LHCN-M2 (cell line): Measurements from ENCODE around the gene FLT3. TPM values are rescaled to one million over a fixed set of nuclear protein-coding genes. Genes with fewer than 3 reads are reported as not detected.

Experiments
- DNase-seq: peaks from one replicate; pipeline ENCODE4 v3.0.0-alpha.2; 2012; ENCODE audit warnings: low read depth
- total RNA-seq: library from RNA; depleted of rRNA; stranded (reverse); fragments of >200 nt; gene quantifications from 2 replicates; pipeline ENCODE4 v1.2.3, GENCODE V29; 2014

FLT3 gene
- total RNA-seq, 1 experiment from 2014 or later, result not detected

DNA sequence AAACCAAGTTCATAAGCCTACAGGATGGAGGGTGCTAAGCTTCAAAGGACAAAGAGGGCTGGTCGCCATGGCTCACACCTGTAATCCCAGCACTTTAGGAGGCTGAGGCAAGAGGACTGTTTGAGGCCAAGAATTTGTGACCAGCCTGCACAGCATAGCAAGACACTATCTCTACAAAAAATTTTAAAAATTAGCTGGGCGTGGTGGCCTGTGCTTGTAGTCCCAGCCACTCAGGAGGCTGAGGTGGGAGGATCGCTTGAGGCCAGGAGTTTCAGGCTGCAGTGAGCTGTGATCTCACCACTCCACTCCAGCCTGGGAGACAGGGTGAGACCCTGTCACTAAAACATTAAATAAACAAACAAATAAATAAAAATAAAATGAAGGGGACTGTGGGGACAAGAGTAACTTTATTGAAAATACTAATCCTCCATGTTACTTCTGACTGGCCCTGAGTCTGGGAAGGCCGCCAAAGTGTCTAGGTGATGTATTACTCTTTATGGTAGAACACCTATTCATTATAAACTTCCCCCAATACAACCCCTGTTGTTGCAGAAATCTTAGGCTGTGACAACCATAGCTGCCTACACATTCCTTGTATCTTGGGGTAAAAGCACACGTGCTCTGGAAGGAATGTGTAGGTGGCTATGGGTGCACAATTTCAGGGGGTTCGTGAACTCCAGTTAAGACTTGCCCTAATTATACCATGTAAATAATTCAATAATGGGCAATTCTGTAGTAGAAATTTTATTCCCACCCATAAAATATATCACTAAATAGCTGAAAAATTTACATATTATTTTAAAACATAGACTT, 97.3 kb downstream of the FLT3 start:
- DNase-seq, result no peak

DNA sequence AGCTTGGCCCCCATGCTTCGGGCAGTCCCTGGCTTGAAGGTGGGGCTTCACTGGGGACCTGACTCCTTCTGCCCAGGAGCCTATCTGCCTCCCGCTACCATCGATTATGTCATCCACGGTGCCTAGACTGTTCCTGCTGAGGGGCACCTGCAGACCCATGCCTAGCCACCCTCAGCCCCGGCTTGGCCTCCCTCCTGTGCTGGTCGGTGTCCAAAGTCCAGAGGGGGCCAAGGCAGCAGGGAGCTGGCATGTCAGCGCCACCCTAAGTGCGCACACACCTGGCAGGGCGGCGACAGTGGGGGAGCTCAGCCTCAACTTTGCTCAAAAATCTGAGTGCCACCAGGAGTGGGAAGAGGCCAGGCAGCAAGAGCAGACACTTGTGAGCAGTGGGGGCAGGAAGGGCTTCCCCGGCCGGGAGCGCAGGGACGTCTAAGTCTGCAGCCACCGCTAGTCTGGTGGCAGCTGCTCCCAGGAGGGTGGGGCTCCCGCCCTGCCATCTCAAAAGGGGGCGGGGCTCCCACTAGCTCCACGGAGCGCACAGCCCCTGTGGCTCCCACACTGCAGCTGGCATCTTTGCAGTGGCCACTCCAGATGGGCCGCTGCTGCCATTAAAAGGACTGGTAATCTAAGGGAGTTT, 98.4 kb downstream of the FLT3 start:
- DNase-seq, result no peak

DNA sequence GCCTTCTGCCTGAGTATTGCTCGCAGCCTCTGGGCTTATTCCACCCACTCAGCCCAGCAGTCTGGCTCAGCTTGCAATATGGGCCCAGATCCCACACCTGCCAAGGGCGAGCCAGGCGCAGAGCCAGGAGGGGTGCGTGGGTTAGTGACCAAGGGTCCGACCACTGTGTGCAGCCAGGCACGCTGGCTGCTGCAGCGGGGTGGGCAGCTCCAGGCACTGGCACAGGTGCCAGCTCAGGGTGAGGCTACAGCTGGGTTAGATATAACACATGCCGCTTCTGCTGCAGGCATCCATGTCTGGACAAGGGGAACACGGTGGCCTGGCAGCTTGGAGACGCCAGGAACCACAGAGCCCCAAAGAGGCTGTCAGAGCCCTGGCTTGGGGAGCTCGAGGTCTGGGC, 99.3 kb downstream of the FLT3 start:
- no peak for DNase-seq

DNA sequence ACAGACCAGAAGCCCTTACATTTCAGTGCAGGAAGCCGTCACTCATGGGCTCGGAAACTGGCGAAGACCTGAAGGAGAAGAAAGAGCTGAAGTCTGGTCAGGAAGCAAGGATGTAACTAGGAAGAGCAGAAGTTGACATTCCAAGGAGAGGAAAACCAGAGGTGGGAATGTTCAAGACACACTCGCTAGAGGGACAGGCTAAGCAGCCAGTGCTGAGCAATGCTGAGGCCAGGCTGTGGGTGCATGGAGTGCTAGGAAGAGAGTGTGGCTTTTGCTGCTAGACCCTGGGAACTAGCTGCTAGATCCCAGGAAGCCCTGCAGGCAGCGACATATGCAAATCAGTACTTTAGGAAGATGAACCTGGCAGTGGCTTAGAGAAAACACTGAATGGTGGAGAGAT, 99.8 kb downstream of the FLT3 start:
- DNase-seq, result no peak

DNA sequence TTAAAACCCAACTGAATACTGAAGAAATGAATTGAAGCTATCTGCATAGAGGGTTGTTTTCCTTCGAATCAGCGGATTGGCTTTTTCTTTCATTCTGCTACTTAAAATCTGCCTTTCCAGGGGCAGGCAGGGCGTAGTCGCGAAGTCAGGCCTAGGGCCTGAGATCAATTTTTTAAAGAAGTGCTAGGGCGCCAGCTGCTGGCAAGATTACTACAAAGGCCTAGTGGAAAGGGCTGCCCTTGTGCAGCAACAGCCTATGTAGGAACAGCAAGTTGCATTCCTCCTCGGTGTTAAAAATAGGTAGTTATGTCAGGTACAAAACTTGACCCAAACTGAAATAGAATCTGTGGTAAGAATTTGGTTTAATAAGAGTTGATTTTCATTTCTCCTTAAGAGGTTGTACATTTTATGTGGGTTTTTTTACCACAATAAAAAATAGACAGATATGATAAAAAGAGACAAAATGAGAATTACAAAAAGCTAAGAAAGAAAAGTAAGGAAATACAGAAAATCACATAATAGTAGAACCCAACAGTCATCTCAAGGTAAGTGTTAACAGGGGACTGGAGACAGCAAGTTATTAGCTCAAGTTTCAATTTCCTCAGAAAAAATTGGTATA, 102.4 kb downstream of the FLT3 start:
- DNase-seq, result no peak

DNA sequence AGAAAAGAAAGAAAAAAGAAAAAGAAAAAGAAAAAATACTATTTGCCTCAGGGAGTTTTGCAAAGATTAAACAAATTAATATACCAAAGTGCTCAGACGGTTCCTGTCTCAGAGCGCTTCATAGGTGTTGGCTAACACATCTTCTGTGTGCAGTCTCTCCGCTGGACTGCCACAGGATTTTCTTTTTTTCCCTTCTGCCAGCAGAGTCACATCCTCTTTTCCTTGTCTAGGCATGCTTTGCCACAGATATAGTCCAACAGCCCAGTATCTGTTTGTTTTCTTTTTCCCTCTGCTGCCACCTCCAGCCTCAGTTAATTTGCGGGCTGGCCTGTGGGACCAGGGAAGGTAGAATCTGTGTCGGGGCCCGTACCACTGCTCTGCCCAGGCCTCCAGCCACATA, 108.5 kb downstream of the FLT3 start:
- no peak for DNase-seq

DNA sequence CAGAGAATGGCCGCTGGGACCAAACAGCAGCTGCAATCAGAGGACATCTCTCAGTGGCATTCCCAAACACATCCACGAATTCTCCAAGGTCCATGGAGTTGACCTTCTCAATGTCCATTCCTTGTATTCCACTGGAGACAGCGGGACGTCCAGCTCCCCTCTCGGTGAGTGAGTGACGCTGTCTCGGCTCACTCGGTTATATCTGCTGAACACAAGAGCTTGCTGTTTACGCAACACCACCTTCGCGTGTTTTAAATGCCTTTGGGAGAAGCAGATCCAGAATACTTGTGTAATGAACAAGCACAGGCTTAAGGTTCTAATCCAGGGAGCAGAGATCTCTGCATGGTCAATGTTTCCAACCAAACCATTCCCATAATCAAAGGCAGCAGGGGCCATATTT, 111.9 kb downstream of the FLT3 start, which contains the start of gene URAD:
Gene URAD, minus strand, starts transcription at position 174 of the 400 bp plus-strand sequence. Its CDS starts 56 bp downstream, at position 118.
- DNase-seq, result no peak

DNA sequence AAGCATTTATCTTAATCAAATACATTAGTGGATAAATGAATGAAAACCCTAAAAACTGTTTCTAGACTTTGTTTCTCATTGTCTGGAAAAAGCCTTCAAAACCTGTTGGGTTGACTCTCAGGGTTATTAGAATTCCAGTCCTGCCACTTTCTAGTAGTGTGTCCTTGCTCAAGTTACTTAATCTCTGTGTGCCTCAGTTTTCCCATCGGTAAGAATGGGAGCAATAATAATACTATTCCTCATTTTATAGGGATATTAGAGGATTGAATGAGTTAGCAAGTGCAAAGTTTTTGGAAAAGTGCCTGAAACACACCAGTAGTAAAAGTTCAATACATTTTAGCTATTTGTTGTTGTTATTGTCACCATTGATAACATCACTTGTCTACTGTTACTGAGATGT, 114.8 kb downstream of the FLT3 start:
- no peak for DNase-seq

DNA sequence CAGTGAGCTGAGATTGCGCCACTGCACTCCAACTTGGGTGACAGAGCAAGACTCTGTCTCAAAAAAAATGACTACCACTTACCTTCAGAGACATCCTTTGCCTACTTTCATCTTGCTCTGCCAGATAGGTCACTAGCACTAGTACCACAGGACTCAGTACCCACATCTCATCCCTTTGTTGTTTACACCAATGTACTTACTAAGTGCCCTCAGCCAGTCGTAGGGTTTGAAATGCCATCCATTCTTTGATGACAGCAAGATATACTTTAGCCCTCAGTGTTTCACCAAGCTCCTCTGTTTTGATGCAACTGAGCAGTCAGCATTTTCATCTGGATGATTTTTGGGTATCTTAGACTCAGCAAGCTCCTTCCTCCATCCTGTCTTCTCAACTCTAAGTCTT, 118.0 kb downstream of the FLT3 start:
- DNase-seq, result no peak

DNA sequence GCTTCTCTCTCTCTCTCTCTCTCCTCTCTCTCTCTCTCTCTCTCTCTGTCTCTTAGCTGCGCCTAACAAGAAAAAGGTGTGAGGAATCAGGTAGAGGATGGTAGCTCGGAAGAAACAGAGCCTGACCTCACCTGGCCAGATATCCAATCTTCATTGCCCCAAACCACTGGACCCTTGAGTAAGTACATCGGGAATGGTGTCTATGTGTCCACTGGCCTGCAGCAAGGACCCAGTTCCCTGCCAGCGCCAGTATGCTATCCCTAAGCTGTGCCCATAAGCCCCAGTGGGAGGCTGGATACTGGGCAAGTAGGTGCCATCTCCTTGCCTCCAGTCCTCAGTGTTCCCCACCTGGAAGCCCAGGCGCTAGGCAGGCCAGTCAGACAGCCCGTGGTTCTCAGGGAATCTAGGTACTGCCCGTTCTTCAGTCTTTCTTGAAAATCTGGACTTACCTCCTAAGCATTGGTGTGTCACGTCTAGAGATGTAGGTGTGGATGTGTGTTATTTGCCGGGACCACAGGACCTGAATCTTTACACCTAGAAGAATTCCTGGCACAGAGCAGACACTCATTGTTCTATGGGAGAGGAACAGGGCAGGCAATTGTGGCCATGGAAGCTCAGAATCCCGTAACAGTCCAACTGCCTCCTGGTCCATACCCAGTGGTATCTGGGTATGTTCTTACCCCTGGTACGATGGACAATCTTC, 119.2 kb downstream of the FLT3 start:
- DNase-seq, result no peak

DNA sequence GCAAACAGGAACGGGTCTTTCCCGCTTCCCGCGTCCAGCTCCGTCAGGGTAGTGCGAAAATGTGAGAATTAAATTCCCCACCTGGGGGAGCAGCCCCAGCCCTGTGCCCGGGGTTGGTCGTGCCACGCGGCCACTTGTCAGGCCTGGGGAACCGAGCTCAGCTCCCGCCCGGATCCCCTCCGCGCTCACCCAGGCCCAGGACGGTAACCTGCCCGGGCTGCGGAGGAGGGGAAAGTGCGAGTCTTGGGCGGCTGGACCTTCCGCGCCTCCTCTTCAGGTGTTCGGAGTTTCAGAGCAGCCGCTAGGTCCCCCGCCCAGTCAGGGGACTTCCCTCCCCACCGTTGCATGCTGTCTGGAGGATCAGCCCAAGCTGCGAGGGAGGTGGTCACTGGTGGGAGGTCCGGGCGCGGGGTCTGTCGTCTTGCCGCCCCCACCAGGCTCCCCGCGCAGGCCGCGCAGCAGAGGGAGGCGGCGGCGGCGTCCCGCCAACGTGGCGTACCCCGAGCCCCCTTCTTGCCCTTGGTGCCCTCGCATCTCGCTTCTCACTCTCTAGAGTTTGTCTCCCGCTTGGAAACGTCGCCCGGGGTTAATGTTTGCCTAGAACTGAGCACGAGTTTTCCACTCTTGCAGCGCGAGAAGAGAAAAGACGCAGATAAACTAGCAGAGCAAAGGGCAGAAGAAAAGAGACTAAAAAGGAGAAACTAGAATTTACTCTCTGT, 119.9 kb downstream of the FLT3 start:
- no peak for DNase-seq

DNA sequence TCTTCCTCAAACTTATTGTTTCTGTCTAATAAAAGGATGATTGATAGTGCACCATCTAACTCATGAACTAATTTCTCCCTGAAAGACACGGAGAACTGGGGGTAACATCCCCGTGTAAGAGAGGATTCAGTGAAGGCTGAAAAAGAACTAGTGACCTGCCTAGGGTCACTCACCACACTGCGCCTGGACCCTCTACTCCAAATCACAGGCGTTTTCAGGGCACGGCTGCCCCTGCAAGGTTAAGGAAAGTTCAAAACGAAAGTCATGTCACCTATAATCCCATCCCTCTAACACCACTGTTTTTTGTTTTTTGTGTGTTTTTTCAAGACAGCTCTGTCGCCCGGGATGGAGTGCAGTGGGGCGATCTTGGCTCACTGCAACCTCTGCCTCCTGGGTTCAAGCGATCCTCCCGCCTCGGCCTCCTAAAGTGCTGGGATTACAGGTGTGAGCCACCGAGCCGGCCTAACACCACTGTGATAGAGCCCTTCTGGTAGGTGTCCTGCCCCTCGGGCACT, 120.6 kb downstream of the FLT3 start:
- DNase-seq, result no peak

DNA sequence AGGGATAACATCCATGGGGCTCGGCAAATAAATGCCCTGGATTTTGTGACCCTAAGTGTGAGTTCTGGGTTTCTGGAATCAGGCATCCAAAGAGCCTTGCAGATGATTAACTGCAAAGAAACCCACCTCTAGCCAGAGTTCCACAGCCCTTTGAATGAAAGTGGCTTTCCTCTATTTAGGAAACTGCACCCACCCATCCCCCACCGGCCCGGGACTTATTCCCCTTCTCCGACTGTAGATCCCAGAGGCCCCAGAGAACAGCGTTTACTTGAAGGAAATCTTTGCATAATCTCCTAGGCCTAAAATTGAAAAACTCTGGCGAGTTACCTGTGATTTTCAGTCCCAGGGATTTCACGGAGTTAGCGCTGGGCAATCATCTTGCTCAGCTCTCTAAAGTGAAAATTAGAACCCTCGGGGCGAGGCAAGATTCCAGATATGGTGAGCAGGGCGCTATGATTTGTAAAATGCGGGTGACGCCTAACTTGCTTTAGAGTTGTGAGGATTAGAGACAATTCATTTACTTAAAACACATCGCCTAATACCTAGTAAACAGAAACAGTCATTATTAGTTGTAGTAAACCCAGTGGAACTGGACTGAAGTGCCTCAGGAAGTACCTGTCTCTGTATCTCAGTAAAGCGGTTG, 121.3 kb downstream of the FLT3 start:
- DNase-seq, result no peak

DNA sequence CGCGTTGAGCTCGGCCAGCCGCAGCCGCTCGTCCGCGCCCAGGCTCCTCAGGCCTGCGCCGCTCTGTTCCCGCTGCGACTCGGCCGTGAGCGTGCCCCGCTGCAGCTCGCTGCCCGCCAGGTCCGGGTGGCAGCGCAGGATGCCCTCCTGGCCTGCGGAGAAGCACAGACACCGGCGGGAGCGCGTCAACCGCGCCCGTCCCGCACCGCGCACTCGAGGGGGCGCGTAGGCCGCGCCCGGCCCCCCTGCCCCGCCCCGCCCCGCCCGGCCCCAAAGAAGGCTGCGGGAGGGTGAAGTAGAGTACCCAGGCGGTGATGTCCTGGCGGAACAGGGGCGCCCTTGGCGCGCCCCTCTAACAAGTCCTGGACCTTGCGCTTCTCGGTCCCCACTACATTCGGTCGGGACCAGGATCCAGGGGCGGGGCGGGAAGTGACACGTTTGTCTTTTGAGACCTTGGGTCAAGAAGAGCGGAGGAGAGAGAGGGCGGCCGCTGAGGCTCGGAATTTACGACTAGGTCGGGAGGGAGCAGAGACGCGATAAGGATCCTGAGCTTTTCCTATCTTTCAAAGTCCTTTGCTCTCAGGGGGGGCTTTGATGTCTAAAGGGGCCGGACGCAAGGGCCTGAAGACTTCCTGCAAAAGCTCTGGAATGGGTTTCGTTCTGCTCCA, 121.9 kb downstream of the FLT3 start:
- no peak for DNase-seq

DNA sequence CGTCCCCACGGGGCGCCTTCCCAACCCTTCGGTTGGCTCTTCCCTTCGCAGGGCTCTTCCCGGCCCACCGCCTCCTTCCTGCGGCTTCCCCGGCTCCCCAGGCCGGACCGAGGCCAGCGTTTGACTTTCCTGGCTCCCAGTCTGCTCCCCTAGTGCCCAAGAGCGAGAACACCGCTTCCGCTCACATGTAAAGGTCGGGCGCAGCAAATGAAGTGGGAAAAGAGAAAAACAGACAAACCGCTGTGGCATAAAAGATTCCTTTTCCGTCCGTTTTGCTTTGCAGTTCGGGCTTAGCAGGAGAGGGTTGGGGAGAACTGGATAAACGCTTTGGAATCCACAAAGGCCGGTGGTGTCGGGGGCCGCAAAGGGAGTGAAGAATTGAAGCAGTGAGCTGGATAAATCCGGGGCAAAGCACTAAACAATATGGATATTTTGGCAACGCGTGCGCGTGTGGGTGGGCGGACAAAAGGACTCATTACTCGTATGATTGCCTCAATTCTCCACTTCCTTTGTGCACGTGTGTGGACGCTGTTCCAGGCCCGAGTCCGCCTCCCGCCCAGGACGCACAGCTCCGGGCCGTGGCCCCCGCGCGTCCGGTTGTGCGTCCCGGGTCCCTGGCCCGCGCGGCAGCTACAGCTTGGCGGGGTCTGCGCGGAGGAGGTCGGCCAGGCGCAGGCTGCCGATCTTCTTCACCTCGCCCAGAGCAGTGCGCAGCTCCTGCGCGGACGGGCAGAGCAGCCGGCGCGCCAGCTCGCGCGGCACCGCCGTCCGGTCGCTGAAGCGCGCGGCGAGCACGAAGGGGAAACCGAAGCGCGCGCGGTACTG, 122.7 kb downstream of the FLT3 start:
- no peak for DNase-seq

DNA sequence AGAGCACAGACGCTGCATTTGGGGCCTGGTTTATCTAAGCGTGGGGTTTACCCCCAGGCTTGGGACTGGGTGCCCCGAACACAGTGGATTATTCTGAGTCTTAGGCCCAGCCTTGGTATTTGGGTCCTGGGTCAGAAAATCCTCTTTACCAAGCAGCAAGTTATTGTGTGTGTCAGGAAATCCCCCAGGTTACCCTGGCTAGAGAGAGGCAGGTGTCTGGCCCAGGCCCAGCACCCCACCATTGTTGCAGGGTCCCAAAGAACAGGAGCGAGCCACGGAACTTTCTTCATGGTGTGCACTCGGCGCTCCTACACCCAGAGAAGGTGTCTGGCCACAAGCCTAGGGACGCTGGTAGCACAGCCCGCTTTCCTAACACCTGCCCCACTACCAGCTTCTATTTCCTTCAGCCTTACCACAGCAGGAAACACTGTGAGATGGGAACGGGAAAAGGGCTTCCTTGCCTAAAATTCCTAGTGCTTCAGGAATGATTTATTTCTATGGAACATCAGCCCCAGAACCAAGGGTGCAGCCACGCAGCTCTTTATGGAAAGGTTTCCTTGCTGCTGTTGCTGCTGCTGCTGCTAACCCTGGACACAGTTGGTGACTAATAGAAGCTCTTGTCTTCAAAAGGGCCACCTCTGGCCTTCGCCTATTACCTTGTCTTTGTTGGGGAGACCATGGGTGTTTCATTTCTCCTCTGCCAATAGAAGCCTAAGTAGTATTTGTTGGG, 123.8 kb downstream of the FLT3 start:
- DNase-seq, result no peak

DNA sequence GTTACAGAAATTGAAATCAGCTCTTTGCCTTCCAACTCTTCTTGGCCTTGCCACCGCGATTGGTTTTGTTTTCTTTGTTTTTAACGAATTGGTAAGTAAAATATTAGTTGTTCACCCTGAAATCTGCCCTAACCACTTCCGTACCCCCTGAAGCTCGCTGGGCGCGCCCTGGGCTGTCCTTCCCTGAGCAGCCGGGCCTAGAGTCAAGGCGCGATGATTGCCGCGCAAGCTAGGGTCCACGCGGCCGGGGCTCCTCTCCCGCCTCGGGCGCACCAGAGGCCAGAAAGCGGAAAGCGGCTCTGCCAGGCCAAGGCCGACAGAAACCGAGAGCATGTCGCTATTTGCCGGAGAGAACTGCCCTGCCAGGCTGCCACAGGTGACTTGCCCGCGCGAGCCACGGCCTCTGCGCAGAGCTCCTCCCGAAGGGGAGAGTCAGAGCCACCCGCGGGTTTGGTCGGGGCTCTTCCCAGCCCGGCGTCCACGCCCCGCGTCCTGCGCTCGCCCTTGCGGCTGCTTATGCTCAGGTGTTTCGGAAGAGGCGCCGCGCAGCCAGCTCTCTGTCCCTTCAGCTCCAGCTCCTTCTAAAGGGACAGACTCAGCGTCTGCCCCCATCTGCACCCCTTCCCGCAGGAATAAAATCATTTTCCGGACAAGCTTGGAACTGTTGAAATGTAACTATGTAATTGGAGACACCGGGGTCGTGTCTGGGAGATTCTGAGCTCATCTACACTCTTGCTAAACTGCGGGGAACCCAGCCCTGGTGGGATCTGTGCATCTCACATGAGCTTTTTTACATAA, 124.6 kb downstream of the FLT3 start:
- DNase-seq, result no peak
